ENCODE data around the gene JPT1.

- TF ChIP-seq CTCF (IDR thresholded peaks at IDR 0.05) (no peak), EZH2phosphoT487 (IDR thresholded peaks at IDR 0.05) (no peak), EZH2 (IDR thresholded peaks at IDR 0.05) (no peak)
Measured at GRCh38 chr17:75182569-75183436, 28.5 kb upstream of the JPT1 start, which contains the start of gene SUMO2.
